HG02981 (cell line): Measurements from ENCODE around the gene HSPA12B.

Source experiments
- ATAC-seq: cut with Tn5 transposase; IDR thresholded peaks from one replicate; pipeline ENCODE4 v1.9.1; 2021; ENCODE audit warnings: mild to moderate bottlenecking, moderate library complexity; ENCODE audit not compliant: unreplicated experiment

HSPA12B gene

GRCh38 chr20:3765171-3765882 lies 32.8 kb downstream of the HSPA12B start:
- ATAC-seq = no peak

- ATAC-seq = no peak
These were observed 34.1 kb downstream of the HSPA12B start for GRCh38 chr20:3766422-3767109.

GRCh38 chr20:3767110-3767426 lies 34.6 kb downstream of the HSPA12B start:
- ATAC-seq = no peak

- ATAC-seq = peak; percentile 90
These were observed 35.2 kb downstream of the HSPA12B start, which contains the start of gene ADISSP for GRCh38 chr20:3767427-3768341. Gene ADISSP (minus strand): TSS chr20:3767753. CDS start chr20:3760100, 7,653 bp downstream.

- ATAC-seq = peak; percentile 33
These were observed 36.1 kb downstream of the HSPA12B start for GRCh38 chr20:3768342-3769130.

- no peak for ATAC-seq
These were observed 39.1 kb downstream of the HSPA12B start for GRCh38 chr20:3771552-3772058.

GRCh38 chr20:3775457-3776108 lies 43.1 kb downstream of the HSPA12B start:
- no peak for ATAC-seq

GRCh38 chr20:3777381-3777715 lies 44.9 kb downstream of the HSPA12B start:
- no peak for ATAC-seq

GRCh38 chr20:3777716-3778629 lies 45.5 kb downstream of the HSPA12B start:
- ATAC-seq = no peak

GRCh38 chr20:3778976-3779375 lies 46.5 kb downstream of the HSPA12B start:
- ATAC-seq = no peak

GRCh38 chr20:3781153-3781910 lies 48.8 kb downstream of the HSPA12B start, which contains the start of gene SPEF1:
Gene SPEF1 (minus strand): TSS chr20:3781448. CDS start chr20:3781287, 161 bp downstream.
- peak; percentile 64 for ATAC-seq

- no peak for ATAC-seq
These were observed 50.1 kb downstream of the HSPA12B start for GRCh38 chr20:3782597-3782996.

- no peak for ATAC-seq
These were observed 50.6 kb downstream of the HSPA12B start for GRCh38 chr20:3783068-3783489.

GRCh38 chr20:3783511-3784195 lies 51.2 kb downstream of the HSPA12B start:
- ATAC-seq = no peak

GRCh38 chr20:3784216-3784853 lies 51.9 kb downstream of the HSPA12B start:
- no peak for ATAC-seq

- no peak for ATAC-seq
These were observed 52.4 kb downstream of the HSPA12B start for GRCh38 chr20:3784863-3785239.
